HG02981 (cell line): Measurements from ENCODE around the gene DDX46.
"Not testable (repeated sequence)": the region's sequence is repeated elsewhere in the genome, so short reads cannot be mapped to it uniquely, and the experiment has no call there.

ENCODE experiments used
- ATAC-seq: cut with Tn5 transposase; IDR thresholded peaks from one replicate; pipeline ENCODE4 v1.9.1; 2021; ENCODE audit warnings: mild to moderate bottlenecking, moderate library complexity; ENCODE audit not compliant: unreplicated experiment

DDX46 gene

GRCh38 chr5:134758504-134759341 lies at the start of gene DDX46:
DDX46 (plus strand) TSS chr5:134758779; CDS start chr5:134758939, 160 bp downstream.
- peak; percentile 97 for ATAC-seq

GRCh38 chr5:134714120-134714519 lies 44.5 kb upstream of the DDX46 start:
- ATAC-seq, result no peak

GRCh38 chr5:134714541-134714940 lies 44.0 kb upstream of the DDX46 start:
- ATAC-seq, result no peak

GRCh38 chr5:134715466-134715865 lies 43.1 kb upstream of the DDX46 start:
- not testable (repeated sequence) for ATAC-seq

- ATAC-seq, result no peak
Measured at GRCh38 chr5:134724872-134725271, 33.7 kb upstream of the DDX46 start.

GRCh38 chr5:134732819-134733218 lies 25.8 kb upstream of the DDX46 start:
- ATAC-seq, result no peak

GRCh38 chr5:134735243-134735642 lies 23.3 kb upstream of the DDX46 start:
- ATAC-seq, result no peak

GRCh38 chr5:134736173-134736812 lies 22.3 kb upstream of the DDX46 start:
- no peak for ATAC-seq

- peak; percentile 96 for ATAC-seq
Measured at GRCh38 chr5:134738133-134738962, 20.2 kb upstream of the DDX46 start, which contains the start of gene CAMLG. CAMLG (plus strand) TSS chr5:134738548; CDS start chr5:134738621, 73 bp downstream.

- no peak for ATAC-seq
Measured at GRCh38 chr5:134738963-134739661, 19.5 kb upstream of the DDX46 start.

GRCh38 chr5:134741052-134741451 lies 17.5 kb upstream of the DDX46 start:
- ATAC-seq, result no peak

GRCh38 chr5:134742134-134742533 lies 16.4 kb upstream of the DDX46 start:
- no peak for ATAC-seq

- ATAC-seq, result no peak
Measured at GRCh38 chr5:134749415-134749814, 9.2 kb upstream of the DDX46 start.

- ATAC-seq, result peak; percentile 24
Measured at GRCh38 chr5:134758176-134758503, 439 bp upstream of the DDX46 start.

- not testable (repeated sequence) for ATAC-seq
Measured at GRCh38 chr5:134767528-134768291, 9.1 kb downstream of the DDX46 start.

GRCh38 chr5:134769206-134769605 lies 10.6 kb downstream of the DDX46 start:
- no peak for ATAC-seq

GRCh38 chr5:134772461-134773125 lies 14.0 kb downstream of the DDX46 start:
- no peak for ATAC-seq

- no peak for ATAC-seq
Measured at GRCh38 chr5:134777366-134777765, 18.8 kb downstream of the DDX46 start.

GRCh38 chr5:134784241-134784920 lies 25.8 kb downstream of the DDX46 start:
- no peak for ATAC-seq
